SU-DHL-6 (cell line): ENCODE measurements around the gene BATF.

Experiments
- H2AFZ ChIP-seq: fragments of 200-600 bp; sonication (generic); 2 replicates; pipeline ENCODE4 v1.6.1; 2014; ENCODE audit warnings: low read depth, mild to moderate bottlenecking, moderate library complexity, mixed read lengths, antibody characterized with exemption, low read length; ENCODE audit not compliant: severe bottlenecking
- H3F3A ChIP-seq: fragments of 200-600 bp; shearing (Covaris generic); 2 replicates; pipeline ENCODE4 v1.6.0; 2016; ENCODE audit warnings: antibody characterized with exemption, mild to moderate bottlenecking; ENCODE audit not compliant: insufficient read depth
- H3K27ac ChIP-seq: fragments of 200-600 bp; sonication (generic); 2 replicates; pipeline ENCODE4 v1.5.1; 2016; ENCODE audit warnings: low read depth, mild to moderate bottlenecking, low read length, moderate library complexity, mixed read lengths
- H3K27me3 ChIP-seq: fragments of 200-600 bp; sonication (generic), shearing (Covaris generic); 2 replicates; pipeline ENCODE4 v1.6.0; 2014; ENCODE audit warnings: mild to moderate bottlenecking, low read length
- H3K36me3 ChIP-seq: fragments of 200-600 bp; sonication (generic); 2 replicates; pipeline ENCODE4 v1.6.1; 2014; ENCODE audit warnings: mild to moderate bottlenecking, low read length, mixed read lengths
- H3K4me2 ChIP-seq: fragments of 300-600, 200-600 bp; shearing (Covaris generic), sonication (generic); 2 replicates; pipeline ENCODE4 v1.6.0; 2014; ENCODE audit warnings: low read length, low read depth, mild to moderate bottlenecking; ENCODE audit not compliant: poor library complexity, severe bottlenecking
- H3K4me3 ChIP-seq: fragments of 200-600 bp; sonication (generic); 2 replicates; pipeline ENCODE4 v1.5.1; 2014; ENCODE audit warnings: antibody characterized with exemption, low read length, mild to moderate bottlenecking, mixed read lengths; ENCODE audit not compliant: insufficient read depth, poor library complexity, severe bottlenecking
- H3K79me2 ChIP-seq: fragments of 200-600 bp; sonication (generic); 2 replicates; pipeline ENCODE4 v1.6.1; 2014; ENCODE audit warnings: mild to moderate bottlenecking, low read length, moderate library complexity; ENCODE audit not compliant: insufficient read depth
- H3K9ac ChIP-seq: fragments of 200-600 bp; sonication (generic); 2 replicates; pipeline ENCODE4 v1.7.0; 2014; ENCODE audit warnings: mild to moderate bottlenecking, low read length
- H3K9me2 ChIP-seq: fragments of 200-600 bp; sonication (generic); replicated peaks from 2 replicates; pipeline ENCODE4 v1.6.1; 2014; ENCODE audit warnings: low read length; ENCODE audit not compliant: insufficient read depth
- H3K9me3 ChIP-seq: fragments of 200-600 bp; sonication (generic); 2 replicates; pipeline ENCODE4 v1.6.1; 2014; ENCODE audit warnings: low read length, mixed read lengths; ENCODE audit not compliant: insufficient read depth
- H4K20me1 ChIP-seq: fragments of 200-600 bp; sonication (generic); 2 replicates; pipeline ENCODE4 v1.6.1; 2014; ENCODE audit warnings: low read depth, mild to moderate bottlenecking, antibody characterized with exemption, low read length, moderate library complexity, mixed read lengths
- CTCF ChIP-seq: fragments of 200-600 bp; sonication (generic); IDR thresholded peaks from one replicate; pipeline ENCODE4 v1.5.1; 2017; ENCODE audit warnings: antibody characterized with exemption, mild to moderate bottlenecking, low read length, moderate library complexity; ENCODE audit not compliant: insufficient read depth, poor library complexity, severe bottlenecking
- EZH2phosphoT487 ChIP-seq: fragments of 200-600 bp; sonication (generic), shearing (Covaris generic); conservative IDR thresholded peaks from 2 replicates; pipeline ENCODE4 v1.6.1; 2018; ENCODE audit warnings: mild to moderate bottlenecking, antibody characterized with exemption, low read length, moderate library complexity, mixed read lengths

The BATF gene

GRCh38 chr14:75577729-75578101, 55.4 kb downstream of the BATF start:
- Histone ChIP-seq H3K27ac (no peak overlapping the region), H3K9me3 (no peaks in the 10 kb centered on the region), H3K36me3 (no peaks in the 10 kb centered on the region), H3K9me2 (no peaks in the 10 kb centered on the region), H3K4me3 (peak overlapping the region; percentile 49), H2AFZ (peak overlapping the region; percentile 83), H3K27me3 (no peaks in the 10 kb centered on the region), H3K9ac (peak overlapping the region; percentile 36; the same call in 1 of the 2 replicates), H4K20me1 (no peaks in the 10 kb centered on the region), H3K79me2 (no peaks in the 10 kb centered on the region), H3F3A (no peaks in the 10 kb centered on the region), H3K4me2 (peak overlapping the region; percentile 78)
- TF ChIP-seq EZH2phosphoT487 (no peak), CTCF (peak; percentile 70)

- no peaks in the 10 kb centered on the region for H3F3A ChIP-seq
- H4K20me1 ChIP-seq, result no peaks in the 10 kb centered on the region
- H3K4me2 ChIP-seq, result peak within 1 kb of the TSS; percentile 78
- TF ChIP-seq CTCF, result no peak
- TF ChIP-seq EZH2phosphoT487, result no peak
- peak within 1 kb of the TSS; percentile 36; the same call in 1 of the 2 replicates for H3K9ac ChIP-seq
- no peak within 1 kb of the TSS for H3K27ac ChIP-seq
- no peaks in the 10 kb centered on the region for H3K27me3 ChIP-seq
- H2AFZ ChIP-seq, result peak within 1 kb of the TSS; percentile 83
- H3K9me3 ChIP-seq, result no peaks in the 10 kb centered on the region
- no peaks in the 10 kb centered on the region for H3K79me2 ChIP-seq
- no peaks in the 10 kb centered on the region for H3K36me3 ChIP-seq
- H3K4me3 ChIP-seq, result peak within 1 kb of the TSS; percentile 49
- no peaks in the 10 kb centered on the region for H3K9me2 ChIP-seq
These were observed 56.0 kb downstream of the BATF start, which contains the start of gene FLVCR2 for GRCh38 chr14:75578102-75578785. Gene FLVCR2, plus strand, starts transcription at chr14:75578620. Its CDS starts 353 bp downstream, at chr14:75578973.

GRCh38 chr14:75578786-75579337, 56.6 kb downstream of the BATF start:
- Histone ChIP-seq H3K4me2 (peak overlapping the region; percentile 78), H3K27ac (no peak overlapping the region)
- TF ChIP-seq CTCF, result no peak
- TF ChIP-seq EZH2phosphoT487, result no peak

More at GRCh38 chr14:75578786-75579337, 56.6 kb downstream of the BATF start:
- Histone ChIP-seq H3K79me2 (no peaks in the 10 kb centered on the region), H3K9me3 (no peaks in the 10 kb centered on the region), H3K9me2 (no peaks in the 10 kb centered on the region), H2AFZ (no peak overlapping the region), H3K4me3 (no peak overlapping the region), H3F3A (no peaks in the 10 kb centered on the region), H3K9ac (no peak overlapping the region), H4K20me1 (no peaks in the 10 kb centered on the region), H3K36me3 (no peaks in the 10 kb centered on the region), H3K27me3 (no peaks in the 10 kb centered on the region)
